ENCODE data around the gene GRIK1. TPM values are rescaled to one million over a fixed set of nuclear protein-coding genes. Genes with fewer than 3 reads are reported as not detected.

Gene GRIK1
- total RNA-seq, 2 donors from 2014 or later = 0.21 TPM; not detected in 1

DNA sequence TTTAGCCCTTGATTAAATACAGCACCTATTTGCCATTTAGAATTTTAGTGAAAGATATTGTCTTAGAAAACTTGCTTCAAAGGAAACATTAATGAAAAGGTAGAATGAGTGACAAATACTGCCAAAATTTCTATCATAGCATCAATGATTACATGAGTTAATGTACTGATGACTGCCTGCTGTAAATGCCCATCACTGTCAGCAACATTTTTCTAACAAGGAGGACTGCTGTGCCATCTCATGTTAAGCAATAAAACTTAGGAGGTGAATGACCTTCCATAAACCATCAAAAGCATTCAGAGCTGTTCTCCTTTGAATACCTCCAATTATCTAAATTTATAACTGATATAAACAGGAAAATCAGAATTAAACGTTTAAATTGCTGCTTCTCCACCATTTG, 54.3 kb downstream of the GRIK1 start:
- no peak for ATAC-seq (ENCODE audit: insufficient number of reproducible peaks, low FRiP score, low read depth)
- no peak for DNase-seq (ENCODE audit: low spot score)
- Histone ChIP-seq H3K36me3 (no peaks in the 10 kb centered on the region), H3K4me3 (no peak overlapping the region), H3K27me3 (replicated peaks; ENCODE audit: insufficient read depth) (no peaks in the 10 kb centered on the region), H3K4me1 (ENCODE audit: control insufficient read depth in 1 of 2, low read depth in 2 of 2) (no peaks in the 10 kb centered on the region), H3K9me3 (no peaks in the 10 kb centered on the region), H3K27ac (no peak overlapping the region)
- TF ChIP-seq, protein P1, sequence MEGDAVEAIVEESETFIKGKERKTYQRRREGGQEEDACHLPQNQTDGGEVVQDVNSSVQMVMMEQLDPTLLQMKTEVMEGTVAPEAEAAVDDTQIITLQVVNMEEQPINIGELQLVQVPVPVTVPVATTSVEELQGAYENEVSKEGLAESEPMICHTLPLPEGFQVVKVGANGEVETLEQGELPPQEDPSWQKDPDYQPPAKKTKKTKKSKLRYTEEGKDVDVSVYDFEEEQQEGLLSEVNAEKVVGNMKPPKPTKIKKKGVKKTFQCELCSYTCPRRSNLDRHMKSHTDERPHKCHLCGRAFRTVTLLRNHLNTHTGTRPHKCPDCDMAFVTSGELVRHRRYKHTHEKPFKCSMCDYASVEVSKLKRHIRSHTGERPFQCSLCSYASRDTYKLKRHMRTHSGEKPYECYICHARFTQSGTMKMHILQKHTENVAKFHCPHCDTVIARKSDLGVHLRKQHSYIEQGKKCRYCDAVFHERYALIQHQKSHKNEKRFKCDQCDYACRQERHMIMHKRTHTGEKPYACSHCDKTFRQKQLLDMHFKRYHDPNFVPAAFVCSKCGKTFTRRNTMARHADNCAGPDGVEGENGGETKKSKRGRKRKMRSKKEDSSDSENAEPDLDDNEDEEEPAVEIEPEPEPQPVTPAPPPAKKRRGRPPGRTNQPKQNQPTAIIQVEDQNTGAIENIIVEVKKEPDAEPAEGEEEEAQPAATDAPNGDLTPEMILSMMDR (IDR thresholded peaks at IDR 0.05) = no peak

DNA sequence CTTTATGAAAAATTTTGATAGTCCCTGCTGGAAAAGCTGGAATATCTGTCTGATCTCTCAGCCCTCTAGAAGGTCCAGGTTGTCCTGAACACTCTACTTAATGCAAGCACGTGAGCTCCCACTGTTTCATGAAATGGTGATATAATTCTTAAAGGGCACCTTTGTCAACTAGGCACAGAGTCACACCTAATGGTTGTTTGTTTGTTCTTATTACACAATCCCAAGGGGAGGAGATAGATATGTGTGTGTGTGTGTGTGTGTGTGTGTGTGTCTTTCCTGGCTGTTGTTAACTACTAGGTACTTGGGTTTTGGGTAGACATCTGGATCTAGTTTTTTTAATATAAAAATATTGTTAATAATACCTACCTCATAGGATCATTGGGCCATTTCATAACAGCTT, 63.9 kb downstream of the GRIK1 start:
- ATAC-seq (ENCODE audit: insufficient number of reproducible peaks, low FRiP score, low read depth) (no peak), DNase-seq (ENCODE audit: low spot score) (no peak)
- H3K9me3 ChIP-seq = no peaks in the 10 kb centered on the region
- H3K27ac ChIP-seq = no peak overlapping the region
- H3K4me1 ChIP-seq (ENCODE audit: control insufficient read depth in 1 of 2, low read depth in 2 of 2) = no peaks in the 10 kb centered on the region
- H3K36me3 ChIP-seq = no peaks in the 10 kb centered on the region
- TF ChIP-seq, protein P1 (IDR thresholded peaks at IDR 0.05) = no peak
- no peaks in the 10 kb centered on the region for H3K27me3 ChIP-seq (replicated peaks; ENCODE audit: insufficient read depth)
- H3K4me3 ChIP-seq = no peak overlapping the region

DNA sequence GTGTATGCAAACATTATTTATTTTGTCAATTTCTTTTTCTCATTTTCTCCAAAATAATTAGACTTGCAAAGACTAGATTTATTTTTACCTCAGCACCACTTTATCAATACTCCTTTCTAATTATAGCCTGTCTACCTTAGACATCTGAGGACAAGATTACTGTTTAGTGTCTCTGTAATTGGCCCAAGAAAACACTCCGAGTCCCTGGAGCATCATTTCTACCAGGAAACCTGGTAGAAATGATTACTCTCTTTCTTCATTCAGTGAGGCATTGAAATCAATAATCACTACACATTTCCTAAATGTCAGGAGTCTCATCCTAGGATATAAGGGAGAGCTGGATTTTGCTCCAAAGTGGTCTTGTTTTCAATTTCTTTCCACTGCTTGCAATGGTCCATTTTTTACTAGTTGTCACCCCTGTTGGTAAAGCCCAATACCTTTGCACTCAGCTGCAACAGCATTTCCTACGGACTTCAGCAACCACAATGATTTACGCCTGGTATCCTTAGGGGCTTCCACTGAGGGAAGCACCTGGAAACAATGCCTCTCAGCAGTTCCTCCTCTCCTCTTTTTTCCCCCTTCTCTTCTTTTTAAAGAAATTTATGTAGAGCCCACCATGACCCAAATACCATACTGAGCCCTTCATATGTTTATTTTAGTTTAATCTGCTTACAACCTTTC, 64.6 kb downstream of the GRIK1 start:
- Histone ChIP-seq H3K4me1 (ENCODE audit: control insufficient read depth in 1 of 2, low read depth in 2 of 2) (no peaks in the 10 kb centered on the region), H3K4me3 (no peak overlapping the region), H3K9me3 (no peaks in the 10 kb centered on the region), H3K27ac (no peak overlapping the region), H3K36me3 (no peaks in the 10 kb centered on the region), H3K27me3 (replicated peaks; ENCODE audit: insufficient read depth) (no peaks in the 10 kb centered on the region)
- TF ChIP-seq, protein P1 (IDR thresholded peaks at IDR 0.05) = no peak
- no peak for ATAC-seq (ENCODE audit: insufficient number of reproducible peaks, low FRiP score, low read depth)
- DNase-seq (ENCODE audit: low spot score) = no peak

DNA sequence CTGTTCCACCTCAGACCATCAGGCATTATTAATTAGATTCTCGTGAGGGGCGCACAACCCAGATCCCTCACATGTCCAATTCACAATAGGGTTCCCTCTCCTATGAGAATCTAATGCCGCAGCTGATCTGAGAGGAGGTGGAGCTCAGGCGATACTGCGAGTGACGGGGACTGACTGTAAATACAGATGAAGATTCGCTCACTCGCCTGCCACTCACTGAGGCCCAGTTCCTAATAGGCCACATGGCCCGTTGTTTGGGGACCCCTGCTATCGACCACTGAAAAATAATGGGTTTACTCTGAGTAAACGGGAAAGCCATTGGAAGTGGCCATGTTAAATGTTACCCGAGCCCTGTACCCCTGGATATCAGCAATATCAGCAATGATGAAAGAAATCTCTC, 65.9 kb downstream of the GRIK1 start:
- TF ChIP-seq, protein P1 (IDR thresholded peaks at IDR 0.05) = no peak
- no peak for ATAC-seq (ENCODE audit: insufficient number of reproducible peaks, low FRiP score, low read depth)

DNA sequence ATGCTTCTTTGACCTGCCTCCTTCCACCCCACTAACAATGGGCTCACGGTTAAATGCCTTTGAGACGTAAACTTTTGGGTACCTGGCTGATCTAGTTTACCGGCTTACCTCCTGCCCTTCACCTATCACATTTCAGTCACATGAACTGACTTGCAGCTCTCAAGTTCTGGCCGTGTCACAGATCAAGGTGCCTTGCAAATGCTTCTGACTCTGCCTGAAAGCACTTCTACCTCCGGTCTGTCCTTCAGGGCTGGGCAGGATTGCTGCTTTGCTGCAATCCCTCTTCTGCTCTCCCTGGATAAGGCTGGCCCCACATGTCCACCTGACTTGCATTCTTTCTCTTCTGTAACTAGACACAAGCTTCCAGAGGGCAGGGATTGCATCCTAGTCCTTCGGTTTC, 69.0 kb downstream of the GRIK1 start:
- Histone ChIP-seq H3K9me3 (no peaks in the 10 kb centered on the region), H3K27me3 (replicated peaks; ENCODE audit: insufficient read depth) (no peaks in the 10 kb centered on the region), H3K4me1 (ENCODE audit: control insufficient read depth in 1 of 2, low read depth in 2 of 2) (no peaks in the 10 kb centered on the region), H3K36me3 (no peaks in the 10 kb centered on the region), H3K27ac (no peak overlapping the region), H3K4me3 (no peak overlapping the region)
- TF ChIP-seq, protein P1 (IDR thresholded peaks at IDR 0.05) = no peak
- DNase-seq (ENCODE audit: low spot score) = no peak
- ATAC-seq (ENCODE audit: insufficient number of reproducible peaks, low FRiP score, low read depth) = no peak

More for the DNA sequence above, 65.9 kb downstream of the GRIK1 start:
- no peak for DNase-seq (ENCODE audit: low spot score)
- H3K9me3 ChIP-seq = no peaks in the 10 kb centered on the region
- no peaks in the 10 kb centered on the region for H3K4me1 ChIP-seq (ENCODE audit: control insufficient read depth in 1 of 2, low read depth in 2 of 2)
- no peak overlapping the region for H3K27ac ChIP-seq
- H3K4me3 ChIP-seq = no peak overlapping the region
- H3K27me3 ChIP-seq (replicated peaks; ENCODE audit: insufficient read depth) = no peaks in the 10 kb centered on the region
- H3K36me3 ChIP-seq = no peaks in the 10 kb centered on the region

All from thoracic aorta (tissue), 2 donors.